ENCODE data around the gene ART1.
"Not testable (repeated sequence)": the region's sequence is repeated elsewhere in the genome, so short reads cannot be mapped to it uniquely, and the experiment has no call there.

The ART1 gene

GRCh38 chr11:3644817-3645235 lies at the start of gene ART1:
Gene ART1, plus strand, starts transcription at chr11:3645128. Its CDS starts 14,086 bp downstream, at chr11:3659214.
- H3K9me3 ChIP-seq (ENCODE audit: control insufficient read depth, low read length): no peaks in the 10 kb centered on the region
- H3K36me3 ChIP-seq (ENCODE audit: control insufficient read depth, insufficient read depth, low read length): no peaks in the 10 kb centered on the region
- peaks cover 15% of the 10 kb centered on the region for H3K4me1 ChIP-seq (ENCODE audit: control insufficient read depth, insufficient read depth, low read length)
- peaks cover 3% of the 10 kb centered on the region for H3K27me3 ChIP-seq (ENCODE audit: control insufficient read depth, insufficient read depth, low read length)
- H3K4me3 ChIP-seq (ENCODE audit: low read length): no peak within 1 kb of the TSS
- no peak within 1 kb of the TSS for H3K9ac ChIP-seq (ENCODE audit: low read length)

DNA sequence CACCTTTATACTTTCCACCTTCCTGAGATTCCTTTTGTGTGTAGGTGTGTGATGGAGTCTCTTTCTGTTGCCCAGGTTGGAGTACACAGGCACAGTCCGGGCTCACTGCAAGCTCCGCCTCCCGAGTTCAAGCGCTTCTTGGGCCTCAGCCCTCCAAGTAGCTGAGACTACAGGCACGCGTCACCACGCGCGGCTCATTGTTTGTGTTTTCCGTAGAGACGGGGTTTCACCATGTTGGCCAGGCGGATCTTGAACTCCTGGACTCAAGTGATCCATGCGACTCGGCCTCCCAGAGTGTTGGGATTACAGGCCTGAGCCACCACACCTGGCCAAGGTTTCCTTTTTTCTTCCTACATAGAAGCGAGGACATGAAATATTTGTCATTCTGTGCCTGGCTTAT lies 47.2 kb upstream of the ART1 start:
- not testable (repeated sequence) for H3K4me1 ChIP-seq (ENCODE audit: control insufficient read depth, insufficient read depth, low read length); H3K36me3 ChIP-seq (ENCODE audit: control insufficient read depth, insufficient read depth, low read length); H3K9me3 ChIP-seq (ENCODE audit: control insufficient read depth, low read length); H3K4me3 ChIP-seq (ENCODE audit: low read length); H3K9ac ChIP-seq (ENCODE audit: low read length); H3K27me3 ChIP-seq (ENCODE audit: control insufficient read depth, insufficient read depth, low read length)

GRCh38 chr11:3600201-3600600 lies 44.7 kb upstream of the ART1 start:
- not testable (repeated sequence) for H3K4me1 ChIP-seq (ENCODE audit: control insufficient read depth, insufficient read depth, low read length); H3K36me3 ChIP-seq (ENCODE audit: control insufficient read depth, insufficient read depth, low read length); H3K4me3 ChIP-seq (ENCODE audit: low read length); H3K27me3 ChIP-seq (ENCODE audit: control insufficient read depth, insufficient read depth, low read length); H3K9me3 ChIP-seq (ENCODE audit: control insufficient read depth, low read length); H3K9ac ChIP-seq (ENCODE audit: low read length)

GRCh38 chr11:3604167-3604566 lies 40.8 kb upstream of the ART1 start:
- Histone ChIP-seq H3K36me3 (ENCODE audit: control insufficient read depth, insufficient read depth, low read length) (no peaks in the 10 kb centered on the region), H3K4me3 (ENCODE audit: low read length) (no peak overlapping the region), H3K9ac (ENCODE audit: low read length) (no peak overlapping the region), H3K4me1 (ENCODE audit: control insufficient read depth, insufficient read depth, low read length) (no peaks in the 10 kb centered on the region), H3K27me3 (ENCODE audit: control insufficient read depth, insufficient read depth, low read length) (no peaks in the 10 kb centered on the region), H3K9me3 (ENCODE audit: control insufficient read depth, low read length) (no peaks in the 10 kb centered on the region)

GRCh38 chr11:3605283-3605662 lies 39.7 kb upstream of the ART1 start:
- H3K4me1 ChIP-seq (ENCODE audit: control insufficient read depth, insufficient read depth, low read length): no peaks in the 10 kb centered on the region
- H3K36me3 ChIP-seq (ENCODE audit: control insufficient read depth, insufficient read depth, low read length): no peaks in the 10 kb centered on the region
- H3K4me3 ChIP-seq (ENCODE audit: low read length): no peak overlapping the region
- no peak overlapping the region for H3K9ac ChIP-seq (ENCODE audit: low read length)
- H3K9me3 ChIP-seq (ENCODE audit: control insufficient read depth, low read length): no peaks in the 10 kb centered on the region
- H3K27me3 ChIP-seq (ENCODE audit: control insufficient read depth, insufficient read depth, low read length): no peaks in the 10 kb centered on the region

DNA sequence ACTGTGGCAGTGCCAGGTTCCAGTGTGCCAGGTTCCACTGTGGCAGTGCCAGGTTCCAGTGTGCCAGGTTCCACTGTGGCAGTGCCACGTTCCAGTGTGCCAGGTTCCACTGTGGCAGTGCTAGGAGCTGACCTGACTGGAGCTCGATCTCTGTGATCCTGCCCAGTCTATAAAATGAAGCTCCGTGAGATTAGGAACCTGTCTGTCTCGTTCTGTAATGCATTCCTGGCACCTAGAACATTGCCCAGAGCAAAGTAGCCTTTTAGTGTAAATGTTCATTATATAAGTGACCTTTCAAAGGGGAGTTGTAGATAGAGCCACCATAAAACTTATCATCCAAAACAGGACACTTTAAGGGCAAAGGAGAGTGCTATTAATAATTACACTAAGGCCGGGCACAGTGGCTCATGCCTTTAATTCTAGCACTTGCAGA lies 39.1 kb upstream of the ART1 start:
- no peaks in the 10 kb centered on the region for H3K36me3 ChIP-seq (ENCODE audit: control insufficient read depth, insufficient read depth, low read length)

DNA sequence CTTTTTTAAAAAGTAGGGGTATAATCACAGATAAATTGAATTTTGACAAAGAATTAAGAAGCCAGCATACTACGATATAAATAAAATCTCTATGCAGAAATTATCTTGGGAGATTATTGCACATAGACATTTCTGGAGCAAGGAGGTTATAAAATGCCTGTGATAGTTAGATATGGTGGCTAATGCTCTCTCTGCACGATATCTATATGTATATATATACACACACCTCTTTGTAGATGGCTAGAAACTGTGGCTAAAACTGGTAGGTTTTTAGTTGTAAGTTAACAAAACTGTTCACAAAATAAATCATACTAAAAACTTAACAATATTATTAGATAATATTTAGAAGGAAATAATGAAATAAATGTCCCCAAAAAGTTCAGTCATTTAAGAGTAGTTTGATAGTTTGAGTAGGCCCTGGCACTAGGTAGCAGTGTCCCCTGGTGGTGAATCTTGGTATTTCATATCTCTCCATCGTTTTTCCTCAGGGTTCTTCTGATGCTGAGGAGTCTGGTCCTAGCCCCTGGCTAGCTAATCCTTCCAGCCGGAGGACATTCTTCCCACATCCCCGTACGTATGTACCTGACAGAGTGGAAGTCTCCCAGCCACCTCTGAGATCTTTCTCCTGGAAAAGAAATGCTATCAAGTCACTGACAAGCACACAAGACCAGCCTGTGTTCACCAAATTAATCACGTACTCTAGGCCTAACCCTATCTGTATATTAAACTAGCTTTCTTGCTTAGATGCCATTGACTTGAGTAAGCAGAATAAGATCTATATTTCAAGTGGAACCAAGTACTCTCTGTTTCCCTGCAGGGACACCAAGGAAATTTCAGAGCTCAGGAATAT lies 35.3 kb upstream of the ART1 start:
- Histone ChIP-seq H3K27me3 (ENCODE audit: control insufficient read depth, insufficient read depth, low read length) (no peaks in the 10 kb centered on the region), H3K4me1 (ENCODE audit: control insufficient read depth, insufficient read depth, low read length) (no peaks in the 10 kb centered on the region), H3K4me3 (ENCODE audit: low read length) (no peak overlapping the region), H3K9me3 (ENCODE audit: control insufficient read depth, low read length) (no peaks in the 10 kb centered on the region), H3K9ac (ENCODE audit: low read length) (no peak overlapping the region), H3K36me3 (ENCODE audit: control insufficient read depth, insufficient read depth, low read length) (no peaks in the 10 kb centered on the region)

More for the DNA sequence above, 39.1 kb upstream of the ART1 start:
- Histone ChIP-seq H3K27me3 (ENCODE audit: control insufficient read depth, insufficient read depth, low read length) (no peaks in the 10 kb centered on the region), H3K4me1 (ENCODE audit: control insufficient read depth, insufficient read depth, low read length) (no peaks in the 10 kb centered on the region), H3K4me3 (ENCODE audit: low read length) (no peak overlapping the region), H3K9me3 (ENCODE audit: control insufficient read depth, low read length) (no peaks in the 10 kb centered on the region), H3K9ac (ENCODE audit: low read length) (no peak overlapping the region)

- Histone ChIP-seq H3K27me3 (ENCODE audit: control insufficient read depth, insufficient read depth, low read length) (peaks cover 3% of the 10 kb centered on the region), H3K4me1 (ENCODE audit: control insufficient read depth, insufficient read depth, low read length) (no peaks in the 10 kb centered on the region), H3K9me3 (ENCODE audit: control insufficient read depth, low read length) (no peaks in the 10 kb centered on the region), H3K4me3 (ENCODE audit: low read length) (no peak overlapping the region), H3K36me3 (ENCODE audit: control insufficient read depth, insufficient read depth, low read length) (no peaks in the 10 kb centered on the region), H3K9ac (ENCODE audit: low read length) (no peak overlapping the region)
Observed at GRCh38 chr11:3610846-3611245, 34.1 kb upstream of the ART1 start.

- no peak overlapping the region for H3K4me3 ChIP-seq (ENCODE audit: low read length)
- H3K9ac ChIP-seq (ENCODE audit: low read length): no peak overlapping the region
- no peaks in the 10 kb centered on the region for H3K4me1 ChIP-seq (ENCODE audit: control insufficient read depth, insufficient read depth, low read length)
Observed at GRCh38 chr11:3611976-3612678, 32.8 kb upstream of the ART1 start.

GRCh38 chr11:3613998-3614741 lies 30.8 kb upstream of the ART1 start:
- no peaks in the 10 kb centered on the region for H3K4me1 ChIP-seq (ENCODE audit: control insufficient read depth, insufficient read depth, low read length)
- no peaks in the 10 kb centered on the region for H3K9me3 ChIP-seq (ENCODE audit: control insufficient read depth, low read length)
- H3K4me3 ChIP-seq (ENCODE audit: low read length): no peak overlapping the region
- no peaks in the 10 kb centered on the region for H3K36me3 ChIP-seq (ENCODE audit: control insufficient read depth, insufficient read depth, low read length)
- peaks cover 5% of the 10 kb centered on the region for H3K27me3 ChIP-seq (ENCODE audit: control insufficient read depth, insufficient read depth, low read length)
- H3K9ac ChIP-seq (ENCODE audit: low read length): no peak overlapping the region

More at GRCh38 chr11:3611976-3612678, 32.8 kb upstream of the ART1 start:
- Histone ChIP-seq H3K9me3 (ENCODE audit: control insufficient read depth, low read length) (no peaks in the 10 kb centered on the region), H3K27me3 (ENCODE audit: control insufficient read depth, insufficient read depth, low read length) (peaks cover 5% of the 10 kb centered on the region), H3K36me3 (ENCODE audit: control insufficient read depth, insufficient read depth, low read length) (no peaks in the 10 kb centered on the region)

DNA sequence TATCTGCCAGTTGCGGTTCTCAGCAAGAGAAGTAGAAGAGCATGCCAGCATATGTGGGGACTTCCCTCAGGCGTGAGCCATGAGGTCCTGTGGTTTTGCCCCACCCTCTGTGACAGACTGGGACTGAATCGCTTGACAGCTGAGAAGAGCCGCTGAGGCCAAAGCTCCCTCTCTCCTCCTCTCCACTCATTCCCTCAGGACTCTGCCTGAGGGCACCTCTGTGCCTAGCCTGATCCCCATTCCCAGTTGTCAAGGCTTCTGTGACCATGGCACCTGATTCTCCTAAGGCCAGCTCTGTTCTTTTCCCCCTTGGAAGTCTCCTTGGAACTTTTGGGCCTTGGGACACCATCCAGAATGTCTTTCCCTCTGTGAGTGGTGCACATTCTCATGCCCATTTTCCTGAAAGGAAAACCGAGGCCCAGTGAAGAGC lies 30.2 kb upstream of the ART1 start:
- Histone ChIP-seq H3K36me3 (ENCODE audit: control insufficient read depth, insufficient read depth, low read length) (no peaks in the 10 kb centered on the region), H3K27me3 (ENCODE audit: control insufficient read depth, insufficient read depth, low read length) (peaks cover 5% of the 10 kb centered on the region), H3K9me3 (ENCODE audit: control insufficient read depth, low read length) (no peaks in the 10 kb centered on the region), H3K4me3 (ENCODE audit: low read length) (no peak overlapping the region), H3K9ac (ENCODE audit: low read length) (no peak overlapping the region), H3K4me1 (ENCODE audit: control insufficient read depth, insufficient read depth, low read length) (no peaks in the 10 kb centered on the region)

DNA sequence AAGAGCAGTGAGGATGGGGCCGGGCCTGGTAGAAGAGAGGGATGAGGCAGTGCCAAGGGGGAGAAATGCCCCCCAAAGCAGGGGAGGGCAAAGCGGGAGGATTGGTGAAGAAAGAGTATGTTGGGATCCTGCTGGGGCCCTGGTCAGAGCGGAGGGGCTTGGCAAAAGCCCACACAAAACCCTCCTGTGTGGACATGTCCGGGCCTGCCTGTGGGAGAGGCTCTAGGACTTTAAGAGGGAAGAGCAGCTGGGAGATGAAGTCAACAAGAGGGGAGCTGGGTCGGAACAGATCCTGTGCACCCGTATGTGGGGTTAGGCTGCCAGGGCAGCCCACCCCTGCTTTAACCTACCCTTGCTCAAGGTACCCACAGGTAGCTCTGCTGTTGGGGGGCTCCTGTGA lies 28.9 kb upstream of the ART1 start:
- Histone ChIP-seq H3K27me3 (ENCODE audit: control insufficient read depth, insufficient read depth, low read length) (peaks cover 5% of the 10 kb centered on the region), H3K4me3 (ENCODE audit: low read length) (no peak overlapping the region), H3K9me3 (ENCODE audit: control insufficient read depth, low read length) (no peaks in the 10 kb centered on the region), H3K36me3 (ENCODE audit: control insufficient read depth, insufficient read depth, low read length) (no peaks in the 10 kb centered on the region), H3K4me1 (ENCODE audit: control insufficient read depth, insufficient read depth, low read length) (no peaks in the 10 kb centered on the region), H3K9ac (ENCODE audit: low read length) (no peak overlapping the region)
